ENCODE results near the gene USF1.

DNA sequence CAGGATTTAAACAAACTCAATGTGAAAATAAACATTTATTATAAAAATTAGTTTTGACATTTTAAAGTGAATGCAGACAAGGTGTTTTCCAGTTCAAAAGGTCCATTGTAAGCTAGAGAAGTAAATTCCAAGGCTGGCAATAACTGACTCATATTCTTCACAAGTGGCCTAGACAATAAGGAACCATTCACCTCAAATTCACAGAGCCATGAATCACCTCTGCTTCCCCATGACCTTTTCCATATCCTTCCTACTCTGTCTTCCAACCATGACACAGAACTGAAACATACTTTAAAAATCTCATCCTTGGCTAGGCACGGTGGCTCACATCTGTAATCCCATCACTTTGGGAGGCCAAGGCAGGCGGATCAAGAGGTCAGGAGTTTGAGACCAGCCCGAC, 49.6 kb downstream of the USF1 start:
- TF ChIP-seq POLR2A (IDR thresholded peaks at IDR 0.05) (no peak), CTCF (IDR thresholded peaks at IDR 0.05) (no peak), POLR2AphosphoS5 (IDR thresholded peaks at IDR 0.05) (no peak)
